Fibroblast of villous mesenchyme (primary cell): Measurements from ENCODE around the gene MRPL19. TPM values are rescaled to one million over a fixed set of nuclear protein-coding genes. Genes with fewer than 3 reads are reported as not detected.

ENCODE experiments used
- DNase-seq: peaks from one replicate; pipeline ENCODE4 v3.0.0-alpha.2; 2010; ENCODE audit warnings: low read depth
- H3K4me3 ChIP-seq: 2 replicates; pipeline ENCODE4 v1.5.1; 2011; ENCODE audit warnings: low read depth, mild to moderate bottlenecking, low read length
- CTCF ChIP-seq: IDR thresholded peaks from 2 replicates; pipeline ENCODE4 v1.5.1; 2012; ENCODE audit warnings: low read depth, mild to moderate bottlenecking, low read length; ENCODE audit not compliant: insufficient read depth
- total RNA-seq: library from RNA; depleted of rRNA; stranded (reverse); fragments of >200 nt; gene quantifications from 2 replicates; pipeline ENCODE4 v1.2.3, GENCODE V29; 2012

Gene MRPL19
- 42.8 and 45.3 TPM in 2 replicates for total RNA-seq

DNA sequence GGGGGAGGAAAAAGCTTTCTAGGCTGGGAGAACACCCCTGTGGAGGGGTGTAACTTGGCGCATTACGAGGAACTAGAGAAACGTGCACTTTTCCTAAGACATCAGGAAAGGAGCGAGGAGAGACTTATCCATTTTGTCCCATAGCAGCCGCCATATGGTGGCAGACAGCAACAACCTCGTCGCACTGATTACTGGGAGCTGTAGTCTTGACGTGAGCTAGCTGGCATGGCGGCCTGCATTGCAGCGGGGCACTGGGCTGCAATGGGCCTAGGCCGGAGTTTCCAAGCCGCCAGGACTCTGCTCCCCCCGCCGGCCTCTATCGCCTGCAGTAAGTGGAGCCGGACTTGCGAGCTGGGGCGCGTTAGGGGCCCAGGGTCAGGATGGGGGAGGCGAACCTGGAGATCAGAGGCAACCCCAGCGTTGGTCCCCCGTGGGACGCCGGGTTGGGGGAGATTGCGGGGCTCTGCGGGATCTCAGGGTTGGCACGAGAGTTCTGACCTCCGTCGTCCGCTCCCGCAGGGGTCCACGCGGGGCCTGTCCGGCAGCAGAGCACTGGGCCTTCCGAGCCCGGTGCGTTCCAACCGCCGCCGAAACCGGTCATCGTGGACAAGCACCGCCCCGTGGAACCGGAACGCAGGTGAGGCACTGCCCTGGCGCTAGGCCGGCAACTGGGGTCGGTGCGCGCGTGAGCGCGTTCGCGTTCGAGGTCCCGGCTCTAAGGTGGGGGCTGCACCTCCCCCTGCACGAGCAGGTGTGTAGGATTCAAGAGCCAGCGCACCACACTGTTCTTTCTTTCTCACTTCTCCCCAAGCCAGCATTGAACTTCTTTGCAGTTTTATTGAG is at the start of gene MRPL19:
Gene MRPL19 (plus strand): TSS at position 201 of the 843 bp plus-strand sequence. CDS start 25 bp downstream, at position 226.
- TF ChIP-seq CTCF, result no peak
- peak within 1 kb of the TSS; percentile 95 for H3K4me3 ChIP-seq
- peak; percentile 94 for DNase-seq

DNA sequence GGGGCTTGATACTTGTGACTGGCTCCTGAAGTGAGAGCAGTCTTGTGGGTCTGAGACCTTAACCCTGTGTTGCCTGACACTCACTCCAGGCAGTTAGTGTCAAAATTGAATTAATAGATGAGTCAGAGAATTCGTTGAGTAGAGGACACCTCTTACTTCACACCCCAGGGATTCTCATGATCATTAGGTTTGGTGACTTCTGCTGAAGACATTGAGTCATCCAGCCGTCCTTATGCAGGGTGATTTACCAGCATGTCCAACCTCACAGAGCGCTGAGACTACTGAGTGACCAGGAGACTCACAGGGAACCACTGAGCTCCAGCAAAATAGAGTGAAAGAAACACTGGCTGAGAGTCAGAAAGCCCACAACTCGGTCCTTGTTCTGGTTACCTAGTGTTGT is 49.8 kb upstream of the MRPL19 start:
- peak; percentile 42 for DNase-seq
- TF ChIP-seq CTCF, result no peak
- H3K4me3 ChIP-seq, result no peak overlapping the region

DNA sequence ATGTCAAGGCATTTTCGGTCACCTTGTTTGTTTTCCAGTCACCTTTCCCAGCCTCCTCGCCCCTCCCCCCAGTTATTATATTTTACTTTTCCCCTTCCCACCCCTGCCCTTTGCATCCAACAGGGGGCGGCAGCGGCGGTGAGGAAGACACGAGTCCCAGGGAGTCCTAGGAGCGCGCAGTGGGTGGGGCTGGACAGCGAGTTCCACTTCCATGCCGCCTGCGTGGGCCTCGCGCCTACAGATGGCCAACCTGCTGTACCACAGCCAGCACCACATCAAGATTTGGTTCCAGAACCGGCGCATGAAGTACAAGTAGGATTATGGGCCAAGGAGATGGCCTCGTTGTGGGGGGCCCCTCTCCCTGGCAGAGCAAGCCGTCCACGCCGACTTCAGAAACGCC is 48.6 kb upstream of the MRPL19 start:
- H3K4me3 ChIP-seq, result no peak overlapping the region
- DNase-seq, result no peak
- no peak for TF ChIP-seq CTCF

DNA sequence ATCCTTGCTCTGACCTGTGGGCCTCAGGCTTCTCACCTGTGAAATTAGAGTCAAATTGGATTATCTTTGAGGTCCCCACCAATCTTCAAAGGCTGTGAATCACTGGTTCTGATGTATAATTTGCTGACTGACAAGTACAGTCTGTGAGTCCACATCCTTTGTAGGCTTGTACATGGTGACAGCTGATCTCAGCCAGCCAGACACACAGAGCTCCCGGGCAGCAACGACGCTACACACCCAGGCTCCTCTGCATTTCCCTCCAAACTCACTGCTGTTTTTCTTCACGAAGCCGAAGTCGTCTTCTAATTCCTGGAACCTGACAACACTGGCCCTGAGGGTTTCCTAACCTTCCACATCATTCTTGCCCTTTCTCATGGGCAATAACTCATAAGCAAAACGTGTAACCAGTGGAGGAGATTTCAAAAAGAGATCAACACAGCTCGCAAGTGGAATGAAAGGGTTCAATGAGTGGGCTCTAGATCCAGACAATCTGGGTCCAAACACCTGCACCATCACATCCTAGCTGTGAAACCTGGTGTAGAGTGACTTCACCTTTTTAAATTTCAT is 47.9 kb upstream of the MRPL19 start:
- TF ChIP-seq CTCF, result no peak
- DNase-seq, result no peak

DNA sequence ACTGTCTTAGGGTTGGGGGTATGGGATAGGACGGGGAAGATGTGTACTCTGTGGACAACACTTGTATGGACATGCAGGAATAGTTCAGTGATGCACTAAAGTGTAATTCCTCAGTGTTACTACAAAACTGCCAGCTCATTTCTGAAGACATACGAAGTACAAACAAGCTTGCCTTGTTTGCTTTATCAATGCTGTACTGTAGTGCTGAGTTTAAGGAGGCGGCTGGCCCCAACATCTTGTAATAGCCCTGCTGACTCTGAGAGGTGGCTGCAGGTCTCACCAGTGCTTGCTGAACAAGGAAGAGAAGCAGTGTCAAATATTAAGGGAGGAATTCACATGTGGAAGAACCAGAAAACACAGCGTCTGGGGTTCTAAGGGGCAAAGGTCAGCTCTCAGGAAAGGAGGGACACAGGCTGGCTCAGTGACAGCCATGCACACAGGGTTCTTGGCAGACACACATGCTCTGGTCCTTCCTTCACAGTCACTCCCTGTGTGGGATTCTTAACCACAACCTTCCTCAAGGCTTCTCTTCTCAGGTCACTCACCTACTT is 46.0 kb upstream of the MRPL19 start:
- no peak overlapping the region for H3K4me3 ChIP-seq
- DNase-seq, result no peak
- TF ChIP-seq CTCF, result no peak

More for the DNA sequence above, 47.9 kb upstream of the MRPL19 start:
- H3K4me3 ChIP-seq, result no peak overlapping the region

- TF ChIP-seq CTCF, result no peak
- H3K4me3 ChIP-seq, result no peak overlapping the region
- DNase-seq, result peak; percentile 78
Measured at GRCh38 chr2:75602724-75603342, 43.8 kb upstream of the MRPL19 start.
